Right lobe of liver (tissue), 6 donors: ENCODE data around the gene APLN. TPM values are rescaled to one million over a fixed set of nuclear protein-coding genes. Genes with fewer than 3 reads are reported as not detected.

Source experiments
- ATAC-seq, 4 donors: fragments of 200-7000 bp; cut with Tn5 transposase; one replicate each; pipeline ENCODE4 v1.9.1; 2020; ENCODE audit warnings: mild to moderate bottlenecking in 4 of 4, moderate library complexity in 4 of 4
- DNase-seq, 3 donors: peaks; one replicate each; pipeline ENCODE4 v3.0.0-alpha.2; 2020
- H3K27ac ChIP-seq, 3 donors: fragments of 200-600 bp; one replicate each; pipeline ENCODE4 v1.8.0; 2022
- H3K27me3 ChIP-seq, 2 donors: fragments of 200-600 bp; one replicate each; pipeline ENCODE4 v1.8.0; 2022
- H3K36me3 ChIP-seq, 4 donors: fragments of 200-600 bp; sonication (generic) in 1 of 4; one replicate each; pipeline versions ENCODE4 v1.5.1 to v1.8.0; 2017 to 2022; ENCODE audit warnings: control low read depth in 1 of 4
- H3K4me1 ChIP-seq, 4 donors: fragments of 200-600 bp; sonication (generic) in 1 of 4; one replicate each; pipeline versions ENCODE4 v1.5.1 to v1.8.0; 2017 to 2022; ENCODE audit warnings: control low read depth in 1 of 4
- H3K4me3 ChIP-seq, 3 donors: fragments of 200-600 bp; one replicate each; pipeline ENCODE4 v1.8.0; 2022
- H3K9me3 ChIP-seq, 4 donors: fragments of 200-600 bp; sonication (generic) in 1 of 4; one replicate each; pipeline versions ENCODE4 v1.5.1 to v1.8.0; 2017 to 2022; ENCODE audit warnings: control low read depth in 1 of 4
- POLR2A ChIP-seq: fragments of 450-650 bp; IDR thresholded peaks from one replicate; pipeline ENCODE4 v1.6.1; 2017; ENCODE audit warnings: antibody characterized with exemption, mild to moderate bottlenecking
- WGBS: methylation state at CpG from one replicate; pipeline ENCODE4 v1.1.6; 2018; ENCODE audit warnings: low coverage, low lambda C conversion rate; ENCODE audit not compliant: insufficient coverage; ENCODE audit errors: missing lambda C conversion rate; 5-methylcytosine and 5-hydroxymethylcytosine counted together
- intact Hi-C, 2 donors: fragments of 100-400 bp; cut with DNase I; formaldehyde crosslinking; loops; one replicate each; pipeline versions ENCODE4 v1.11.2 to v1.14.1; 2022
- total RNA-seq, 6 experiments: library from RNA; depleted of rRNA in 2 of 6; stranded (reverse); fragments of >200 nt in 2 of 6; fragmentation: NEBNext Ultra II Directional in 3 of 6; extraction: Animal tissue kit (Norgen Biotek cat#: 25700) in 3 of 6; gene quantifications; one replicate each; pipeline versions ENCODE4 v1.1.0 to v1.2.4, GENCODE V29; 2016 to 2023
- TF ChIP-seq, protein P1 (sequence below), 4 donors: fragments of 200-600 bp in 3 of 4; fragments of 450-650 bp in 1 of 4; IDR thresholded peaks; one replicate each; pipeline versions ENCODE4 v1.5.1 to v1.8.0; 2016 to 2022; ENCODE audit warnings: antibody characterized with exemption in 4 of 4, mild to moderate bottlenecking in 2 of 4
- donor health status: DM: no; HTN: yes; CAD: no.
- donor health status: DM: no; HTN: no; CAD: no.
- donor health status: DM: no; HTN: no; CAD: no.
- donor health status: DM: no; HTN: yes; CAD: no.
- donor health status: DM: no; HTN: yes; CAD: no.

Gene APLN
- total RNA-seq, 6 experiments from 2014 or later = 0.17 to 5.3 (median 0.96) TPM

GRCh38 chrX:129661369-129661768 is 6.6 kb upstream of the APLN start:
- ATAC-seq (no peak), DNase-seq (no peak)
- TF ChIP-seq, protein P1, sequence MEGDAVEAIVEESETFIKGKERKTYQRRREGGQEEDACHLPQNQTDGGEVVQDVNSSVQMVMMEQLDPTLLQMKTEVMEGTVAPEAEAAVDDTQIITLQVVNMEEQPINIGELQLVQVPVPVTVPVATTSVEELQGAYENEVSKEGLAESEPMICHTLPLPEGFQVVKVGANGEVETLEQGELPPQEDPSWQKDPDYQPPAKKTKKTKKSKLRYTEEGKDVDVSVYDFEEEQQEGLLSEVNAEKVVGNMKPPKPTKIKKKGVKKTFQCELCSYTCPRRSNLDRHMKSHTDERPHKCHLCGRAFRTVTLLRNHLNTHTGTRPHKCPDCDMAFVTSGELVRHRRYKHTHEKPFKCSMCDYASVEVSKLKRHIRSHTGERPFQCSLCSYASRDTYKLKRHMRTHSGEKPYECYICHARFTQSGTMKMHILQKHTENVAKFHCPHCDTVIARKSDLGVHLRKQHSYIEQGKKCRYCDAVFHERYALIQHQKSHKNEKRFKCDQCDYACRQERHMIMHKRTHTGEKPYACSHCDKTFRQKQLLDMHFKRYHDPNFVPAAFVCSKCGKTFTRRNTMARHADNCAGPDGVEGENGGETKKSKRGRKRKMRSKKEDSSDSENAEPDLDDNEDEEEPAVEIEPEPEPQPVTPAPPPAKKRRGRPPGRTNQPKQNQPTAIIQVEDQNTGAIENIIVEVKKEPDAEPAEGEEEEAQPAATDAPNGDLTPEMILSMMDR (IDR thresholded peaks at IDR 0.05) = no peak
- TF ChIP-seq POLR2A = no peak
- H3K36me3 ChIP-seq = no peaks in the 10 kb centered on the region
- H3K4me3 ChIP-seq = no peak overlapping the region
- 48% methylated on average over 1 of the region's 1 CpG for WGBS
- H3K9me3 ChIP-seq = no peaks in the 10 kb centered on the region
- H3K4me1 ChIP-seq = no peaks in the 10 kb centered on the region
- no peak overlapping the region for H3K27ac ChIP-seq
- no peaks in the 10 kb centered on the region for H3K27me3 ChIP-seq
- intact Hi-C loops = no loop called here

DNA sequence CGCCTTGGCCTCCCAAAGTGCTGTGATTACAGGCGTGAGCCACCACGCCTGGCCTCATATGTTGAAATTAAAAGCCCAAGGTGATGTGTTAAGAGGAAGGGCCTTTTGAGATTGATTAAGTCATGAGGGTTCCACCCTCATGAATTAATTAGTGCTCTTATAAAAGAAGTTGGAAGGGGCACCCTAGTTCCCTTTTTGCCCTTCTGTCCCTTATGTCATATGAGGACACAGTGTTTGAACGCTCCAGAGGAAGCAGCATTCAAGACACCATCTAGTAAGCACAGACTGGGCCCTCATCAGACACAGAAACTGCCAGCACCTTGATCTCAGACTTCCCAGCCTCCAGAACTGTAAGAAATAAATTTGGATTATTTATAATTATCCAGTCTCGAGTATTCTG is 5.1 kb upstream of the APLN start:
- H3K36me3 ChIP-seq = no peaks in the 10 kb centered on the region
- 54% methylated on average over 3 of the region's 5 CpGs for WGBS
- intact Hi-C loops = no loop called here
- H3K27me3 ChIP-seq = no peaks in the 10 kb centered on the region
- ATAC-seq (no peak), DNase-seq (no peak)
- TF ChIP-seq, protein P1 (IDR thresholded peaks at IDR 0.05) = no peak
- no peak for TF ChIP-seq POLR2A
- no peaks in the 10 kb centered on the region for H3K4me1 ChIP-seq
- H3K9me3 ChIP-seq = no peaks in the 10 kb centered on the region
- H3K4me3 ChIP-seq = no peak overlapping the region
- H3K27ac ChIP-seq = no peak overlapping the region

DNA sequence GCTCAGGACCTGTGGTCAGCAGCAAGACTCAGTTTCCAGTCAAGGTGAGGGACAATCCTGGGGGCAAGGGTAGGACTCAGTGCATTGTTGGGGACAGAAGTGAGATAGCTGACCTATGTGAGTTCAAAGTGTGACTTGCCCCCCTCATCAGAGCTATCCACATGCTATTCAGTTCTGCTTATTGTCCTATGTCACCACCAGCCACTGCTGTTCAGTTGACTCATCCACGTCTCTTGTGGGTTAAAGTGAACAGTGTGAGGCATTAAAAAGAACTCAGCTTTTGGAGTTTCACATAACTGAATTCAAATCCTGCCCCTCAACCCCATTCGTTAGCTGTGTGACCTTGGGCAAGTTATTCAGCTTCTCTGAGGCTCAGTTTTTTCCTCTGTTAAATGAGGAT is 4.4 kb upstream of the APLN start:
- Histone ChIP-seq H3K4me3 (no peak overlapping the region), H3K9me3 (no peaks in the 10 kb centered on the region), H3K4me1 (peaks cover 0 to under 1% (median 0%) of the 10 kb centered on the region in 4 donors), H3K27ac (no peak overlapping the region), H3K36me3 (no peaks in the 10 kb centered on the region), H3K27me3 (no peaks in the 10 kb centered on the region)
- intact Hi-C loops = no loop called here
- no peak for DNase-seq
- 40% methylated on average over 2 of the region's 2 CpGs for WGBS
- no peak for TF ChIP-seq POLR2A
- TF ChIP-seq, protein P1 (IDR thresholded peaks at IDR 0.05) = no peak
- no peak for ATAC-seq

- Histone ChIP-seq H3K36me3 (no peaks in the 10 kb centered on the region), H3K4me1 (peaks cover 0 to 4% (median 0%) of the 10 kb centered on the region in 4 donors), H3K4me3 (no peak overlapping the region), H3K27me3 (no peaks in the 10 kb centered on the region), H3K9me3 (no peaks in the 10 kb centered on the region), H3K27ac (no peak overlapping the region)
- 65% methylated on average over 5 of the region's 5 CpGs for WGBS
- DNase-seq (no peak), ATAC-seq (no peak)
- intact Hi-C loops = no loop called here
- no peak for TF ChIP-seq POLR2A
- TF ChIP-seq, protein P1 (IDR thresholded peaks at IDR 0.05) = no peak
Observed at GRCh38 chrX:129658429-129658828, 3.7 kb upstream of the APLN start.
